Measurements from ENCODE around the gene PRMT1.

PRMT1 gene

DNA sequence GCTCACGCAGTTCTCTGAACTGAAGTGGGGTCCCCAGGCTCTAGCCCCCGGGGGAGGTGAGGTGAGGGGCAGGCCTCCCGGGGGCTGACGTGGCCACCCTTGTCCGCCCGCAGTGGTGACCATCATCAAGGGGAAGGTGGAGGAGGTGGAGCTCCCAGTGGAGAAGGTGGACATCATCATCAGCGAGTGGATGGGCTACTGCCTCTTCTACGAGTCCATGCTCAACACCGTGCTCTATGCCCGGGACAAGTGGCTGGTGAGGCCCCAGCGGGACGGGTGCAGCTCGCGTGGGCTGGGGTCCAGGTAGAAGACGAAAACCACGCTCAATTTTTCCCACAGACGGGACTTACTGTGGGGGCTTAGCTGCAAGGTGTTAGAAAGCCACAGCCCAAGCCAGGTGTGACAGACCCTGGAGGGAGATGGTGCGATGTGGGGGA, 6.8 kb downstream of the PRMT1 start:
- DNase-seq (ENCODE audit: low read depth), result no peak
- TF ChIP-seq, protein P1, sequence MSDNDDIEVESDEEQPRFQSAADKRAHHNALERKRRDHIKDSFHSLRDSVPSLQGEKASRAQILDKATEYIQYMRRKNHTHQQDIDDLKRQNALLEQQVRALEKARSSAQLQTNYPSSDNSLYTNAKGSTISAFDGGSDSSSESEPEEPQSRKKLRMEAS (IDR thresholded peaks at IDR 0.05; ENCODE audit: low read depth, low read length), result no peak
- TF ChIP-seq, protein P2, sequence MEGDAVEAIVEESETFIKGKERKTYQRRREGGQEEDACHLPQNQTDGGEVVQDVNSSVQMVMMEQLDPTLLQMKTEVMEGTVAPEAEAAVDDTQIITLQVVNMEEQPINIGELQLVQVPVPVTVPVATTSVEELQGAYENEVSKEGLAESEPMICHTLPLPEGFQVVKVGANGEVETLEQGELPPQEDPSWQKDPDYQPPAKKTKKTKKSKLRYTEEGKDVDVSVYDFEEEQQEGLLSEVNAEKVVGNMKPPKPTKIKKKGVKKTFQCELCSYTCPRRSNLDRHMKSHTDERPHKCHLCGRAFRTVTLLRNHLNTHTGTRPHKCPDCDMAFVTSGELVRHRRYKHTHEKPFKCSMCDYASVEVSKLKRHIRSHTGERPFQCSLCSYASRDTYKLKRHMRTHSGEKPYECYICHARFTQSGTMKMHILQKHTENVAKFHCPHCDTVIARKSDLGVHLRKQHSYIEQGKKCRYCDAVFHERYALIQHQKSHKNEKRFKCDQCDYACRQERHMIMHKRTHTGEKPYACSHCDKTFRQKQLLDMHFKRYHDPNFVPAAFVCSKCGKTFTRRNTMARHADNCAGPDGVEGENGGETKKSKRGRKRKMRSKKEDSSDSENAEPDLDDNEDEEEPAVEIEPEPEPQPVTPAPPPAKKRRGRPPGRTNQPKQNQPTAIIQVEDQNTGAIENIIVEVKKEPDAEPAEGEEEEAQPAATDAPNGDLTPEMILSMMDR (IDR thresholded peaks at IDR 0.05; ENCODE audit: low read depth, low read length), result no peak
- TF ChIP-seq MYC (IDR thresholded peaks at IDR 0.05; ENCODE audit: low read depth, low read length) (no peak), POLR2A (IDR thresholded peaks at IDR 0.05; ENCODE audit: extremely low read depth, insufficient read length) (no peak)
- H3K4me3 ChIP-seq (ENCODE audit: low read depth, low read length), result no peak overlapping the region

DNA sequence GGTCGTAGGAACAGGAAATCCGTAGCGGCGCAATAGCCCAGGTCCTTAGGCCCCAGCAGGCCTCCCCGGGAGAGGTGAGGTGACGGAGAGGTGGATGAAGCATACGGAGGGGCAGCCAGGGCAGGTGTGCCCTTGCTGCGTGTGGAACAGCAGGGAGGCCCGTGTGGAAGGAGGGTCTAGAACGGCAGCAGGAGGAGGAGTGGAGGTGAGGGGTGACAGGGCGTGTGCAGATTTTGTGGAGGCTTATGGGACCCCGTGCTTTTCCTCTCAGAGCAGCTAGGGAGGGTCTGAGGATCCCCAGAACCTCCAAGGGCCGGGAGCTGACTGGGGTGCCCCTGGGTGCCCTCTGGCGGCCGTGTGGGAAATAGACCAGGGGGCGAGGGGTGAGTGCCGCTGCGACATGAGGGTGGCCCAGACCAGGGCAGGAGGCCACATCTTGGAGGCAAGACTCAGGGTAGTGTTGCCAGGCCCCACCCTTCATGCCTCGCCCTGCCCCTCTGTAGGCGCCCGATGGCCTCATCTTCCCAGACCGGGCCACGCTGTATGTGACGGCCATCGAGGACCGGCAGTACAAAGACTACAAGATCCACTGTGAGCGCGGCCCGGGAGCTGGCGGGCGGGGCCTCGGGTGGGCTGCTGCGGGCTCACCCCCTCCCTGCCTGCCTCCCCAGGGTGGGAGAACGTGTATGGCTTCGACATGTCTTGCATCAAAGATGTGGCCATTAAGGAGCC, 7.3 kb downstream of the PRMT1 start:
- no peak for DNase-seq (ENCODE audit: low read depth)
- no peak for TF ChIP-seq POLR2A (IDR thresholded peaks at IDR 0.05; ENCODE audit: extremely low read depth, insufficient read length)
- TF ChIP-seq, protein P2 (IDR thresholded peaks at IDR 0.05; ENCODE audit: low read depth, low read length), result peak; percentile 28
- H3K4me3 ChIP-seq (ENCODE audit: low read depth, low read length), result no peak overlapping the region

DNA sequence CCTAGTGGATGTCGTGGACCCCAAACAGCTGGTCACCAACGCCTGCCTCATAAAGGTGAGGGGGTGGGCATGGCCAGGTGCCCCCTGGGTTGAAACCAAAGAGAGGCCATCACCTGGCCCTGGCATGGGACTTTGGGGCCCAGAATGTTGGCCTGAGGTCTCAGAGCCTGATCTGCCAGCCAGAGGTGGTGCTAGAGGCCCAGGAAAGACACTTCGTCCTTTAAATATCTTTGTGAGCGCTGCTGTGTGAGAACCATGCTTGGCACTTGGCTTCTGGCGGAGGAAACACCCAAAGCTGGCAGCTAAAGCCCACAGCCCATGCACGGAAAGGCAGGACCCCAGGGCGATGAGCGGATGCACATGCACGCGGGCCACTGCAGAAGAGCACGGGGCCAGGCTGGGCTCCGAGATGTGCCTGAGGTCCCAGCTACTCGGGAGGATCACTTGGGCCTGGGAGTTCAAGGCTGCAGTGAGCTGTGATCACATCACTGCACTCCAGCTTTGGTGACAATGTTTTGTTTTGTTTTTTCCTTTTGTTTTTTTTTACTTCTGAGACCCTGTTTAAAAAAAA, 8.0 kb downstream of the PRMT1 start:
- no peak overlapping the region for H3K4me3 ChIP-seq (ENCODE audit: low read depth, low read length)
- DNase-seq (ENCODE audit: low read depth), result no peak
- TF ChIP-seq, protein P1 (IDR thresholded peaks at IDR 0.05; ENCODE audit: low read depth, low read length), result no peak
- TF ChIP-seq POLR2A (IDR thresholded peaks at IDR 0.05; ENCODE audit: extremely low read depth, insufficient read length), result no peak

DNA sequence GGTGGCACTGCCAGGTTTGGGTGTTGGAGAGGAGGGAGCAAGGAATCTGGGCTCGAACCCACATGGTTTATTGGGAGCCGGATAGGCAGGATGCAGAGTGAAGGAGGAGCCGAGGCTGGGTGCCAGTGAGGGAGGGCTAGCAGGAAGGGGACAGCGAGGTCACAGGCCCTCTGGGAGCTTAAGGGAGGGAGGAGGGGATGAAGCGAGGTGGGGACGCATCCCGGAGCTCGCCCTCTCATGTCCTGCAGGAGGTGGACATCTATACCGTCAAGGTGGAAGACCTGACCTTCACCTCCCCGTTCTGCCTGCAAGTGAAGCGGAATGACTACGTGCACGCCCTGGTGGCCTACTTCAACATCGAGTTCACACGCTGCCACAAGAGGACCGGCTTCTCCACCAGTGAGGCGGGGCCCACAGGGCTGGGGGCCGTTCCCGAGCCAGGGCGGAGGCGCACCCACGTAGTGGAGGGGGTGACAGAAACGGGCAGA, 8.8 kb downstream of the PRMT1 start:
- no peak for TF ChIP-seq POLR2A (IDR thresholded peaks at IDR 0.05; ENCODE audit: extremely low read depth, insufficient read length)
- TF ChIP-seq, protein P2 (IDR thresholded peaks at IDR 0.05; ENCODE audit: low read depth, low read length), result no peak
- TF ChIP-seq MYC (IDR thresholded peaks at IDR 0.05; ENCODE audit: low read depth, low read length), result no peak
- TF ChIP-seq, protein P1 (IDR thresholded peaks at IDR 0.05; ENCODE audit: low read depth, low read length), result no peak
- no peak for DNase-seq (ENCODE audit: low read depth)
- no peak overlapping the region for H3K4me3 ChIP-seq (ENCODE audit: low read depth, low read length)

DNA sequence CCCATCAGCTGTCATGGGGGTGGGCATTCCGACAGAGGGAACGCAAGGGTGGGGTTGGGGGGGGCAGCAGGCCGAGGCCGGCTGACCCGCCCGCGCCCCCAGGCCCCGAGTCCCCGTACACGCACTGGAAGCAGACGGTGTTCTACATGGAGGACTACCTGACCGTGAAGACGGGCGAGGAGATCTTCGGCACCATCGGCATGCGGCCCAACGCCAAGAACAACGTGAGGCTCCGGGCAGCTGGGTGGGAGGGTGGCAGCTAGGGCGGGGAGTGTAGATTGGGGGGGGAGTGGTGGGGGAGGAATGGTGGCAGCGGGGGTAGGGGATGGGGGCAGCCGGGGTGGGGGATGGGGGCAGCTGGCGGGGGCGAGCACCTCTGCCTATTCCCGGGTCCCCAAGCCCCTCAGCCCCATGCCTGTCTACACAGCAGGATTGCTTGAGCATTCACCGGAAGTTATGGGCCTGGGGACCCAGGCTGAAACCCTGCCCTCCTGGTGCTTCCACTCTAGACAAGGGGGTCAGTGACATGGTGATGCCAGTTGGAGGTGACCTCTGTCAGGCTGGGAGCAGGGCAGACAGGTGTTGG, 9.5 kb downstream of the PRMT1 start:
- no peak overlapping the region for H3K4me3 ChIP-seq (ENCODE audit: low read depth, low read length)
- DNase-seq (ENCODE audit: low read depth), result no peak
- TF ChIP-seq MYC (IDR thresholded peaks at IDR 0.05; ENCODE audit: low read depth, low read length) (no peak), POLR2A (IDR thresholded peaks at IDR 0.05; ENCODE audit: extremely low read depth, insufficient read length) (no peak)
- TF ChIP-seq, protein P2 (IDR thresholded peaks at IDR 0.05; ENCODE audit: low read depth, low read length), result no peak
- TF ChIP-seq, protein P1 (IDR thresholded peaks at IDR 0.05; ENCODE audit: low read depth, low read length), result no peak

DNA sequence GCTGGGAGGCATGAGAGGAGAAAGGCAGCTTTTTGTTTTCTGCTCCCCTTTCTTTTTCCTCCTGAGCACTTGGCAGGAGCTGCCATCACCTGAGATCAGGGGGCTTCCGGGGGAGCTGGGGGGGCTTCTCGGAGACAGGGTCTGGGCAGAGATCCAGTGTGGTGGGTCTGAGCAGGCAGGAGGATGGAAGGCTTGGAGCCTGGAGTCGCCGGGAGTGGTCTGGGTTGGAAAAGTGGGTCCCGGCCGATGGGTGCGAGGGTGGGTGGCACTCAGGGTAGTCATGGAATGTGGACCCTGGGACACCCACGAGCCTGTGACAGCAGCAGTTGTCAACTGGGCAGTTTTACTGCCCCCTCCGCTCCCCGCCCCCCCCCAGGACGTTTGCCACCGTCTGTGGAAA, 10.1 kb downstream of the PRMT1 start:
- TF ChIP-seq, protein P2 (IDR thresholded peaks at IDR 0.05; ENCODE audit: low read depth, low read length), result no peak
- TF ChIP-seq, protein P1 (IDR thresholded peaks at IDR 0.05; ENCODE audit: low read depth, low read length), result no peak
- TF ChIP-seq POLR2A (IDR thresholded peaks at IDR 0.05; ENCODE audit: extremely low read depth, insufficient read length) (no peak), MYC (IDR thresholded peaks at IDR 0.05; ENCODE audit: low read depth, low read length) (no peak)
- DNase-seq (ENCODE audit: low read depth), result no peak
- no peak overlapping the region for H3K4me3 ChIP-seq (ENCODE audit: low read depth, low read length)
